ENCODE data around the gene CSTF3.
A peak's percentile ranks its signal among the peaks of the same experiment; 100 is the strongest.

CSTF3 gene

GRCh38 chr11:33040033-33040861 is 121.0 kb downstream of the CSTF3 start:
- DNase-seq, result no peak

DNA sequence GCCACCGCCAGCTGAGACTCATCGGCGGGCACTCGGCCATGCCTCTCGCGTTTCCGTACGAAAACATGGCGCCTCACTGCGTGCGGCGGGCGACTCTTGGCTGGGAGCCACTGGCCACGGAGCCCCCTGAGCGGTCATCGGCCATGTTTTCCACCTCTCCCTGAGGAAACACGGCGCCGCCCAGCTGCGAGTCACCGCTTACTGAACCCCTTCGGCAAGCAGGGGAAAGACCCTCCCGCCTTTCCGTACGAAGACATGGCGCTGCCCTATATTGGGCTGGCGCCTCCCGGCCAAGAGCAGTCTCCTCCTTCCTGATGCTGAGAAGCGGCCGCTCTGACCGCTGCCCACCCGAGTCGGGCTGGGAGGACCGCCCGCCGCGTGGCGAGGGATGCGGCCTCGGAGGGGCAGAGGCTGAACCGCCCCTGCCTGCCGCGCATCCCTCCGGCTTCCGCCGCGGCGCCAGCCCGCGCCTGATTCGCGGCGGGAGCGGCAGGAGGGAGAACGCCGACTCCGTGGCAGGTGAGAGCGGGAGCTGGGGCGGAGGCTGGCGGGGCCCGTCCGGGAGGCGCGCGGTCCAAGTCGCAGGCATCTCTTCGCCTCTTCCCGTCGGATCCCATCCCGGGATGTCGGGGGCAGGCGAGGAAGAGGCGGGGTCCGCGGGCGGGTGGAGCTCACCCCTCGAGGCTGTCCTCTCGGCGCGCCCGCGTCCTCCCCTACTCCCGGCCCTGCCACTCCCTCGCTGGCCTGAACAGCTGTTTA is 121.8 kb downstream of the CSTF3 start, which contains the start of gene TCP11L1:
TSS of gene TCP11L1 (plus strand) at position 299 of the 759 bp plus-strand sequence. CDS start 4,202 bp downstream, outside the sequence.
- DNase-seq, result peak; percentile 96

- no peak for DNase-seq
These were observed 126.3 kb downstream of the CSTF3 start for GRCh38 chr11:33035011-33035410.

Measured in islet precursor cell (in vitro differentiated cells).